HT1080 (cell line): ENCODE data around the gene BORCS8. TPM values are rescaled to one million over a fixed set of nuclear protein-coding genes. Genes with fewer than 3 reads are reported as not detected.

ENCODE experiments used
- small RNA-seq: library from RNA; depleted of rRNA; stranded (forward); fragments of <200 nt; gene quantifications from one replicate; pipeline ENCODE3, GENCODE V24; 2014
- total RNA-seq: library from RNA; depleted of rRNA; stranded (reverse); fragments of >200 nt; shearing (Covaris generic); gene quantifications from 2 replicates; pipeline ENCODE4 v1.2.3, GENCODE V29; 2014; rRNA removed

Gene BORCS8
- total RNA-seq, 1 experiment from 2014 or later, result 44.1 TPM

Small RNA genes lying within 50 kb of the gene (small RNA-seq; reads per million reads assigned to genes)
- not detected for gene RNU6-1028P

Other genes with a start within 250 kb of the BORCS8 start
- gene SUGP2, start 158.6 kb downstream of the BORCS8 start, total RNA-seq, result 39.1 TPM in 2 replicates
- 126 and 130 TPM in 2 replicates for gene ARMC6, start 158.5 kb downstream of the BORCS8 start, total RNA-seq
- 0.37 and 0.56 TPM in 2 replicates for gene SLC25A42, start 128.2 kb downstream of the BORCS8 start, total RNA-seq
- gene TMEM161A, start 53.7 kb downstream of the BORCS8 start, total RNA-seq, result 25.4 and 46.4 TPM in 2 replicates
- gene MEF2B, start 21.9 kb downstream of the BORCS8 start, total RNA-seq, result not detected in 2 replicates
- gene RFXANK, start 106 bp upstream of the BORCS8 start, total RNA-seq, result 80.2 and 103 TPM in 2 replicates
- 25.4 and 27.3 TPM in 2 replicates for gene NR2C2AP, start 11.3 kb upstream of the BORCS8 start, total RNA-seq
- 0.03 TPM in 1 of 2 replicates, not detected in the other for gene NCAN, start 19.8 kb upstream of the BORCS8 start, total RNA-seq
- 0.11 TPM in 1 of 2 replicates, not detected in the other for gene TM6SF2, start 81.1 kb upstream of the BORCS8 start, total RNA-seq
- 49.8 and 55.4 TPM in 2 replicates for gene SUGP1, start 128.4 kb upstream of the BORCS8 start, total RNA-seq
- gene MAU2, start 128.7 kb upstream of the BORCS8 start, total RNA-seq, result 23.8 and 35.3 TPM in 2 replicates
- gene GATAD2A, start 213.5 kb upstream of the BORCS8 start, total RNA-seq, result 92.7 and 121 TPM in 2 replicates